Activated naive CD4-positive, alpha-beta T cell treated with anti-CD3 and anti-CD28 coated beads, Interleukin-2, amount 50 U/mL, for 16 hours (primary cell): ENCODE results near the gene TEAD4.

Source experiments
- DNase-seq: peaks from one replicate; pipeline ENCODE4 v3.0.0-alpha.2; 2020

The TEAD4 gene

DNA sequence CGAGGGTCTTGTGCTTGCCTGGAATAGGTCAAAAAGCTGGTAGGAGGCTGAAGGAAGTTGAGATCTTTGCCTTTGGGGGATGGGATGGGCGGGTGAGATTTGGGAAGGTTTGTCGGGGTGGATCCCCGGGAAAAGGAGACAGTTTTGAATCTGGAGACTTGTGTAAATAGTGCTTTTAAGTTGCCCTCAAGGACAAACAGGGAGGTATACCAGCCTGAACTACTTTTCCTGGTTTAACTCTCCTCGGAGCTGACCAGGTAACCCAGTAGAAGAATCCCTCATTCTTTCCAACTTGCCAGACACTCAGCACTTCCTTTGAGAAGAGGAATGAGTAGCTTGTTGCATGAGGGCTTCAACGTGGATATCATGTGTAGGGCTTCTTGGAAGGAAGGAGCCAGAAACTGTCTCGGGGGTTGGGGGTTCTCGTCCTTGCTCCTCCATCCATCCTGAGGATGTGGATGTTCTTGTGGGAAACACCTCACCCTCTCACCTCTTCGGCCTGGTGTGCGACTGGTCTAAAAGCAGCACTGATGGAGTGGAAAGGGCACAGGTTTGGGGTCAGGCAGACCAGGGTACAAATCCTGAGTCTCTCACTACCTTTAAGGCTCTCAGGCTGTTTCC is 1.9 kb downstream of the TEAD4 start:
- DNase-seq = no peak

DNA sequence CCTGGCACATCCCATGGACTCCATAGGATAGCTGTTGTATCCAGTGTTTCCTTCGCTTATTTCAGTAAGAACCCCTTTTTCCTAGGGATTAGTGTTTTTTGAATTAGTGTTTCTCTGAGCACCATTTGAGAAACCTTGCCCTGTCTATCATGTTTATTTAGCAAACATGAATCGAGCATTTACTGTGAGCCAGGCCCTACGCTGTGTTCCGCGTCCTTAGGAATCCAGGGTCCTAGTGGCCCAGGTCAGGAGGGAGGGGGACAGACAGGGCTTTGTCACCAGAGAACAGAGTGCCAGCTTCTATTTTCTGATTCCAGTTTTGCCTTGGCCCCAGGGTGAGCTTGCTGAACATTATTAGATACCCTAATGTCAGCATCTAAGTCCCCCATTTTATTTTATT is 2.5 kb downstream of the TEAD4 start:
- DNase-seq = no peak

DNA sequence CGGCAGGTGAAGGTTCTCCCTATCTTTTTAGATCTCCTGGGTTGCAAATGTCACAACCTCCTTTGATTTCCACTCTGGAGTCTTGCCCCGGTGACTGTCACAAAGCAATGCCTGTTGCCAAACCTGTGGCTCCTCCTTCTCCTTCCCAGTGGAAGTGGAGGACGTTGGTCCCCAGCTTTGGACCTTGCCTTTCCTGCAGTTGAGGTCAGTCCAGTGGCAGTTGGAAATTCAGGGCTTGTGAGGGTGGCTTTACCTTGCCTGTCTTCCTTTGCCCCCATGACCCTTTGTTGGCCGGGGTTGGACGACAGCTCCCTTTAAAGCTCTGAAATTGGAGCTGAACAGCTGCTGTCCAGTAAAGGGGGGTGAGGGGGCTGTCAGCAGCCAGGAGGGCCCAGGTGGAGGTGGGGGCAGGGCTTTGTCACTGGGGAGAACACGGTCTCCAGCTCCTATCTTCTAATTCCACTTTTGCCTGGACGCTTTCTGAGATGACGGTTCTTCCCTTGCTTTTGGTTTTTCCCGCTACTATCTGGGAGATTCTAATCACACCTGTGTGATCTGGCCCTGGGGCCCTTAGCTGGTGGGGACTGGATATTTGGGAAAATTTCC is 4.1 kb downstream of the TEAD4 start:
- DNase-seq = no peak

DNA sequence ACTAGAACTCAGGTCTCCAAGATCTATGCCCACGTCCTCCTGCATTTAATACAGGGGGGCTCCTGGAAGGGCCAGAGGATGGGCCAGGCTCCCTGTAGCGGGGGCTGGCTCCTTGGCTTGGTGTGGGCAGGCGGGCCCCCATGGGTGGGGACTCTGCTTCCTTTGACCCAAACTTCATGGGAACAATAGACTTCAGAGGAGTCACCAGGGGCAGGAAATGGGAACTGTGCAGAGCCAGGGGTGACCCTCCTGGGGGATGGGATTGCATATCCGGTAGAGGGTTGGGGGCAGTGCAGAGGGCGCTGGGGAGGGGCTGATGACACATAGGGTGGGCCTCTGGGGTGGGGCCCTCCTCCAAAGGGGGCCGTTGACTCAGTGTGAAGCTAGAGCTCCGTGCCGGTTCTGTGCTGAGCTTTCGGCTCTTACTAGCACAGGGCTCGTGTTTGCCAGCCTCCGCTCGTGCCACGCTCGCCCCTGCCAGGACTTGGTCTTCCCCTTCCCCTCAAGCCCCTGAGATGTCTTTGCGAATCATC is 4.6 kb downstream of the TEAD4 start:
- DNase-seq = no peak

DNA sequence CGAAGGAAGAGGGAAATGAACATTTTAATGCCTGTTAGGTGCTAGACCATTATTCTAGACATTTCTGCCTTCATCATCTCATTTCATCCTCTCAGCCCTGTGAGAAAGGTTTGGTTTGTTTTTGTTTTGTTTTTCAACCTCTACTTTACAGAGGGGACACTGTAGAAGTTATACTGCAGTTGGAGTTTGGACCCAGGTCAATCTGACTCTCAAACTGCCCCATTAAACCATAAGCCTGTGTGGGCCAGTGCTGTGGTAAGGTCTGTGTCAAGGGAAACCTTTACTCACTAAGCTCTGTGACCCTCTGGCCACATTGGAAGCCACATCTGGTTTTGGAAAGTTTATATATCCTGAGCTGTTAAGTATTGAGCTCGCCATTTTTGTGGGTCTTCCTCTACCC is 8.5 kb downstream of the TEAD4 start:
- DNase-seq = no peak

DNA sequence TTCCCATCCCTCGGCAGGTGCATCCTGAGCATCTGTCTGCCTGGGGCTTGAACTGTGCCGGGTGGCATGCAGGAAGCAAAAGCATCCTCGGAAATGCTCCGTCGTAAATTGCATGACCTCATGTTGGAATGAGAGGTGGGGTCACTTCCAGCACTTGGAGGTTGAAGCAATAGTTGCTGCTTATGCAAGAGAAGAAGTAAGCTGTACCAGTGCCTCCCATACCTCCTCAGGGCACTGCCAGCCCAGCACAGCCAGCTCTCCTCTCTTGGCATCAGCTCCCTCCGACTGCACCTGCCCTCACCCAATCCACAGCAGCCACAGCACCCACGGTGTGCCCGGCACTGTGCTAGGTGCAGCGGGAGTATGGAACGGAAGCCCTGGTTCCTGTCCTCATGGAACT is 11.5 kb downstream of the TEAD4 start:
- DNase-seq = no peak

DNA sequence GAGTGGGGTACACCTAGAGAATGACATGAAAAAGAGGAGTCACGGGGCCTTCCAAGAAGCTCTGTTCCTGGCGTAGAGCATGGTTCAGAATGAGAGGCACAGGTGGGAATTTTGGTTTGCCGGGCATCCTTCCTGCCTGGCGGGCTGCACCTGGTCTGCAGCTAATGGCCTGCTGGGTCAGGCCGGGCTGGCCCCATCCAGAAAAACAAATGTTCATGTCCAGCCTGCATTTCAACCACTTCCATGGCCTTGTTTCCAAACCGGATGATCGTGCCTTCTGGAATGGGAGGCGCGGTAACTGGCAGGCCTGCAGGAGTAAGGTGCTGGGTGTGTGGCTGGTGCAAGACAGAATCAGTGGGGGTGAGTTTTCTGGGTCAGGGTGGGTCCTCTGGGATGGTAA is 14.4 kb downstream of the TEAD4 start:
- no peak for DNase-seq

DNA sequence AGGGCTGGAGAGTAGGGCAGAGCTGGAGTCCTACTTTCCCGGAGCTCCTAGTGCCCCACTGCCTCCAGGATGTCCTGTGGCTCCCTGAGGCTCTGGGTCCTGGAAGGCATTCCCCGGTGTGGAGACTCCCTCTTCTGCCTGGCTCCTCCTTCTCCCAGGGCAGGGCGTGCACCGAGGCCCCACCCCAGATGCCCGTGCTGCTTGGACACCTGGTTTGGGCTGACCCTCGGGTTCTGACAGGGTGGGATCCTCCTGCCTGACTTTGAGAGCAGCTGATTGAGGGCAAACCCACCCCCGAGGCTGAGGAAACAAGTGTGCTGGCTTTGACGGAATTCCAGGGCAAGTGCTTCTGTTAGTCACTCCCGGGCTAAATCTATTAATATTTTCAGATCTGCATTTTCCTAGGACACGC is 15.4 kb downstream of the TEAD4 start:
- no peak for DNase-seq

DNA sequence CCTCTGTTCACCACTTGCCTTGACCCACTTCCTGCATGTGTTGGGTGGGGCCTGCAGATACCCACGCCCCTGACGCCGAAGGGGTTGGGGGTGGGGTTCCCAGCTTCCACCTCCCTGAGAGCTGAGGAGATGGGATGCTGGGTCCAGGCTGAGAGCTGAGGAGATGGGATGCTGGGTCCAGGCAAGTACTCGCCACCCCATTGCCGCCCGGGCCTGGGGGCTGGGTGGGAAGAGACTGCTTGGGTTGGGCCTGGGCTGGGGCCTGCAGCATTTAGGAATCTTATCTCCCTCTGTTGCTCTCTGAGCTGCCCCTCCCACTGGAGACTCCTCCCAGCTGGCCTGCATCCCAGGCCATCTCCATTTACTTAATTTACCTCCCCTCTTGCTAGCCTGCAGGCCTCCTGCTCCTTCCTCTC is 17.4 kb downstream of the TEAD4 start:
- DNase-seq = no peak

DNA sequence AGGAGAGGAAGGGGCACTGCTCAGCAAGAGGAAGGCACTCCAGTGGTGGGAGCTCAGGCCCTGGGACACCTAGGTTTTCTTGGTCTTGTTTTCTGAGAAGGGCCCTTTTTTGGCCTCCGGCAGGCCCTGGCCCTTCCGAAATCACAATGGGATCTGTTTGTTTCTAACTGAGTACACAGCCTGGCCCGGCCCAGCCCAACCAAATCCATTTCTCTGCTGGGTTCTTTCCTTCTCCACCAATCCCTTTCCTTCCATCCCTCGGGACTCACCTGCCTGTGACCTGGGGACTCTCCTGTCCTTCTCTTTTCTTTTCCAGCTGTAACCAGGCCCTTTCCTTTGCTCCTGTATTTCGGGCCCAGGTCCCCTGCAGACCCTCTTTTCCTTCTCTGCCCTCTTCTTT is 18.6 kb downstream of the TEAD4 start:
- DNase-seq = no peak

DNA sequence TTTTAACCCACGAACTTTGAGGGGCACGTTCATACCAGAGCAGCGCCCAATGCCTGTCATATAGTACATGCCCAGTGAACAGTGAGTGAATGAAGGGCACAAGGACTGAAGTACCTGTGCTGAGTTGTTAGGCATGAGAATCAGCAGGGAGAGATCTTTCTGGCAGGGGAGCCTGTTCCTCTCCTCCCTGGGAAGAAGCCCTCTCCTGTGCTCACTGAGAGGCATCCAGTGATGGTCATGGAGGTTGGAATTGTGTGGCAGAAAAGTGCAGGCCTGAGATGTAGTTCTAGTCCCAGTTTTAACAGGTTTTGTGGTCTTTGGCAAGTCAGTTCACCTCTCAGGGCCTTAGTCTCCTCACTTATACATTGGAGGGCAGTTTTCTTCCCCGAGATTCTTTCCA is 20.6 kb downstream of the TEAD4 start:
- DNase-seq = no peak

DNA sequence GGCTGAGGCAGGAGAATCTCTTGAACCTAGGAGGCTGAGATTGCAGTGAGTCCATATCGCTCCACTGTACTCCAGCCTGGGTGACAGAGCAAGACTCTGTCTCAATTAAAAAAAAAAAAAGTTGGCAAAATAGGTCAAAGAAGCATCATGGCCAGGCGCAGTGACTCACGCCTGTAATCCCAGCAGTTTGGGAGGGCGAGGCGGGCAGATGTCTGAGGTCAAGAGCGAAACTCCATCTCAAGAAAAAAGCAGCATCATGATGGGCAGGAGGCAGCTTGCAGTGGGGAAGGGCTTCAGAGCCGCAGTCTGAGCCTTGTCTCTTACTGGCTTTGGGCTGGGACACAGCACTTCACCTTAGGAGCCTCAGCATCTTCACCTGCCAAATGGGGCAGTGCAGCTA is 21.4 kb downstream of the TEAD4 start:
- DNase-seq = no peak

DNA sequence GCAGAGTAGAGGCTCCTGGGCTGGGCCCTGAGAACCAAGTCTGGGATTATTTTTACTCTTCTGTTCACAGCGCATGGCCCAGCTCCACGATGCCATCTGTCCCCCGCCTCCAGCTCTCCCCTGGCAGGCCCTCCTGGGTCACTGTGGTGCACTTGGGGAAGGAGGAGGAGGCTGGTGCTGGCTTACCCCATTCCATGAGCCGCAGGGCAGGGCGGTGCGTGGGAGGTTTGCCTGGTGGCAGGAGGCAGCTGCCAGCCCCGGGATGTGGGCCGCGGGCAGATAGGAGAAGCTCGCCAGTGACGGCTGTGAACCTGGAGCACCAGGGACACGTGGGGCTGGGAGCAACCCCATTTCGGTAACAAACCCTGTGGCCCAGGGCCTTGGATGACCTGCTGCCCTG is 23.2 kb downstream of the TEAD4 start:
- DNase-seq = no peak

DNA sequence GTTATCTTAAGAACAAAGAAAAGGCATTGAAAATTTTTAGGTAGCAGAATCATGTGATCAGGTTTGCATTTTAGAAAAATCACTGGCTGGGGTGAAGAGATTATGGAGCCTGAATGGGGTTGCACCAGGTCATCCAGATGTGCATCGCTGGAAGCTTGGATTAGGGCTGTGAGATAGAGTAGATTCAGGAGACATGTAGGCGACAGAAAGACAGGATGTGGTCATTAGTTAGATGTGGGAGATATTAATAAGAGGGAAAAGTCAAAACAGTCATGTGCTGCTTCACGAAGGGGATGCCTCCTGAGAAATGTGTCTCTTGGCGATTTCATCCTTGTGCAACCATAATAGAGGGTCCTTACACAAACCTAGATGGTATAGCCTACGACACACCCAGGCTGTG is 25.1 kb downstream of the TEAD4 start:
- no peak for DNase-seq

DNA sequence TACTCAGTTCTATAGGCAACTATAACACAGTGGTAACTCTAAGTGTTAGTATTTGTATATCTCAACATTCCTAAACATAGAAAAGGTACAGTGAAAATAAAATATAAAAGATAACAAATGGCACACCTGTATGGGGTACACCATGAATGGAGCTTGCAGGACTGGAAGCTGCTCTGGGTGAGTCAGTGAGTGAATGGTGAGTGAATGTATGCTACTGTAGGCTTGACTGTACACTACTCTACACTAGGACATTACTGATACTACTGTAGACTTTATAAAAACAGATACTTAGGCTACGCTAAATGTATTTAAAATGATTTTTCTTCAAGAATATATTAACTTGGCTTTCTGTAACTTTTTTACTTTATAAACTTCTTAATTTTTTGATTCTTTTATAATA is 25.5 kb downstream of the TEAD4 start:
- no peak for DNase-seq

DNA sequence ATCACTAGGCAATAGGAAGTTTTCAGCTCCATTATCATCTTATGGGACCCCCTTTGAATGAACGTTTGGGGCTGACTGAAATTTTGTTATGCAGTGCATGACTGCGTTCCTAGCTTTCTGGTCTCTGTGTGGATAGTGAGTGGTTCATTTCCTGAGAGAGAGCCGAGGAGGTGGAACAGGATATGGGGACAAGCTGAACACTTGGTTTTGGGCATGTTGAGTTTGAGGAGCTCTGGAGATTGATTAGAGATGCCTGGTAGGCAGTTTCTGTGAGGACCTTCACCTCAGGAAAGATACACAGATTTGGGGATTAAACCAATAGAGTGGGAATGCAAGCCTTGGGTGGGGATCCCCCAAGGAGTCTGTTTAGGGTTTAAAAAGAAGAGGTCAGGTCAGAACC is 27.7 kb downstream of the TEAD4 start:
- no peak for DNase-seq

DNA sequence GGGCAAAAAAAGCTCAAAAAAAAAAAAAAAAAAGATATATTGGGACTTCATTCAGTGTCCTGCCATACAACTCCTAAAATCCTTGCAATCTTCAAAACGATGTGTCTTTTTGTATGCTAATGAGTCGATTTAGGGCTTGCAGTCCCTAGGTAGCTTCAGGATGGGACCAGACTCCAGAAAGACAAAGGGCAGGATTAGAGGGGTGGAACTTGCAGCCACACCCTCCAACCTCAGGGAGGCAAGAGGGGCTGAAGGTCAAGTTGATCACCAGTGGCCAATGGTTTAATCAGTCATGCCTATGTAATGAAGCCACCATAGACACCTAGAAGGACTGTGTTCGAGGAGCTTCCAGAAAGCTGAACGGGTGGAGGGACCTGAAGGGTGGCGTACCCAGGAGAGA is 29.3 kb downstream of the TEAD4 start:
- DNase-seq = no peak

DNA sequence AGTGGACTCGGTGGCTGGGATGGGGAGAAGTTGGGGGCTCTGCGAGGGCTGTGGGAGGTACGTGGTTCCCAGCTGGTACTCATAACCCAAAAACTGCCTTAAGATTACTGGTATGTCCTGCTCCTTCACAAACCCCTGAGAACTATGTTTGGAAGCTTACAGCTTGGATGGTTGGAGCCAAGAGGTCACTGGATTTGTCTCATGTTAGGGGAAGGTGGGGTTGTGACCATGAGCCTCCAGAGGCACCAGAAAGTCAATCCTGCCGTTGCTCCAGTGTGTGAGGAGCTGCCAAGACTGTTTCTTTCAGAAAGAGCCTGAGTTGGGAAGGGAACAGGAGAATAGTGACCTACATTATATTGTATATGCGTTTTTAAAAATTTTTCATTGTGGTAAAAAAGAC is 33.5 kb downstream of the TEAD4 start:
- DNase-seq = no peak

DNA sequence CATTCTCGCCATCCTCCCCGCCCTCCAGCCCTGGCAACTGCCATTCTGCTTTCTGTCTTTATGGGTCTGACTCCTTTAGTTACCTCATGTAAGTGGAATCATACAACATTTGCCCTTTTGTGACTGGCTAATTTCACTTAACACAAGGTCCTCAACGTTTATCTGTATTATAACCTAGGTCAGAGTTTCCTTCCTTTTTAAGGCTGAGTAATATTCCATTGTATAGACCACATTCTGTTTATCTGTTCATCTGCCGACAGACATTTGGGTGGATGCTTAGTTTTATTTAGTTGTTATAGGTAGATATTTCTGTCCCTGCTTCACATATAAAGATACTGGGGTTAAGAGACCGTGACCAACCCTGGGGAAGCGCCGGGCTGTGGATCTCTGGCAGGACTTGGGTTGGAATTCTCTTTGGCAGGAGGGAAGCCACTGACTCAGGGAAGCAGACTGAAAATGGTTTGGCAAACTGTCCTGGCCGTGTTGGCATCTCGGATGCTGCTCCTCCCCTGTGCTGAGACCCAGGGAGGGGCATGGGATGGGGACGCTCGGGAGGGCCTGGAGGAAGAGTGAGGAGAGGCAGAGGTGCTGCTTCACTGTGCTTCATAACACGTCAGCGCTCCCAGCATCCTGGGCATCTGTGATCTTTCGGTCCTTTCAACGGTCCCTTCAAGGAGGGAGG is 38.9 kb downstream of the TEAD4 start:
- DNase-seq = no peak

DNA sequence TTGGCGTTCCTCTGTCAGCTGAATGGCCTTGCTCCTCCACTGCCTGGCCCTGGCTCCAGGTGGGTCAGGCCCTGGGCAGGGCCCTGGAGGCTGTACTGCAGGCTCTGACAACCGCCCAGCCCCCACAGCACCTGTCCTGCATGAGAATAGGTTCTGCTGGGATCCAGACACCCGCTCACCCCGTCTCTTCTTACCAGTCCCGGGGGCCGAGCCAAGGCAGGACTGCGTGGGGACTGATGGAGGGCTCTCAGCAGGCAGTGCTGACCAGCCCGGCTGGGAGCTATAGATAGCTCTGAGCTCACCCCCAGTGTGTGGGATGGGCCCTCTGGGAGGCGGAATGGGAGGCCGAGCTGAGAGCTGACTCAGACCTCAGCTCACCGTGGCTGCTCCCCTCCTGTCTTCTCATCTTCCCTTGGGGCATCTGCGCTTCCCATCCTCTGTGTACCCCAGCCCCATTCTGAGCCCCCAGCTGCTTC is 39.6 kb downstream of the TEAD4 start:
- DNase-seq = no peak

DNA sequence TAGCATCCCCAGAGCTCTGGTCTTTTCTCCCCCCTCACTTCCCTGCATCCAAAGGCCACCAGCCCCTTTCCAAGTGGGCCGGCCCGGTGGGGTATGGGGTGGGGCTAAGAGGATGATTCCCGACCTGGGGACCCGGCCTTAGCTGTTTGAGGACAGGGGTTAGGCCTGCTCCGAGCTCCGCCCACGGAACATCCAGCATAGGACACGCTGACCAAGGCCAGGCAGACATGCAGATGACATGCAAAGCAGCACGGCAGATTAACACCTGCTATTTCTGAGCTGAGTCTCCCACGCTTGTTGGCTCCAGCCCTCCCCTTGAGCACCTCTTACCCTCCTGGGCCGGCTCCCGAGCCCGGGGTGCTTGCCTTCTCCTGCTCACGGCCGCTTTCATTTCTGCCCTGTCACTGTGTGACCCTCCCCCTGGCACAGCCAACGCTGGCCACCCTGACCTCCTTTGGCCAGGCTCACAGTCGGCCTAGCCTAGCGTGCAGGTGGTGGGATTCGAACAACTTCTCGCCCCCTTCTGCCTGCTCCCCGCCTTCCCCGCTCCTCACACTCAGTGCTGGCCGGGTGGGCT is 40.2 kb downstream of the TEAD4 start:
- DNase-seq = no peak

DNA sequence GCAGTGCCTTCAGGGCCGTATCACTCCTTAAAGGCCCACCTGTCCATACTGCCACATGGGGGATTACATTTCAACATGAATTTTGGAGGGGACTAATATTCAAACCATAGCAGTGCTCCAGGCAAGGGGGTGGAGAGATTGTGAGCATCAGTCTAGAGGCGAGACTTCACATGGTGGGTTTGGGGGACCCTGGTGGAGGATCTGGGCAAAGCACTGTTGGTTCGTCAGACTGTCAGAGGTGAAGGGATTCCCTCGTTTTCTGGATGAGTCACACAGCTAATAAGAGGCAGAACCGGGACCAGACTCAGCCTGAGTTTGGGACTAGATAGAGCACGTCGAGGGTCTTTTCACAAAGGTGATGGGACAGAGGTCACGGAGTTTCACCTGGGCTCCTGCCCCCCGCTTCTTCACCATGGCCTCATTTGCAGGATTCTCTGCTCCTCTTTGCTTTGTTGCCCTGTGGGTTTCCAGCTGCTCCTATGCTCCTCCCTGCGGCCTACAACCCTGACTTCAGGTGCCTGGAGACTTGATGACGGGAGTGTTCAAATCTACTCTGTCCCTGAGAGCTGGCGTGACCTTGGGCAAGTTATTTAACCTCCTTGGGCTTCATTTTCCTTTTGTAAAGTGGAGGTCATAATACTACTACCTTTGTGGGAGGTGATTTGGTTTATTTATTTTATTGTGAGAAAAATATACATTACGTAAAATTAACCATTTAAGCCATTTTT is 41.5 kb downstream of the TEAD4 start:
- no peak for DNase-seq

DNA sequence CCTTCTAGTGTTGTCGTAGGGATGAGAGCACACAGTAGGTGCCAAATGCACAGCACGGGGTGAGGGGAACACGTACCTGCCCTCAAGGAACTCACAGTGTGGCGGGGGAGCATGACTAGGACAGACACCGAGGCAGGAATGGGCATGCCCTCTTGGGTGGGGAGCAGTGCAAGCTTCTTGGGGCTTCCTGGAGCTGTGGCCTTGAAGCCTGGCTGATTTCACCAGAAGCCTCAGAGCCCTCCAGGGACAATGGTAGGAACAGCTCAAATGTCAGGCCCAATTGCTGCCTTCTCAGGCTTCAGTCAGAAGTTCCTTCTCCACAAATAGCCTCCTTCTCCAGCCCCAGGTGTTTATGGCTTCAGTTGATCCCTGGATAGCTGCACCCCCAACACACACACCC is 43.4 kb downstream of the TEAD4 start:
- no peak for DNase-seq
